K562 (cell line): ENCODE results near the gene TRIM34. TPM values are rescaled to one million over a fixed set of nuclear protein-coding genes. Genes with fewer than 3 reads are reported as not detected.
A peak's percentile ranks its signal among the peaks of the same experiment; 100 is the strongest.

Experiments
- ARID3B ChIP-seq: fragments of 250-450 bp; sonication (Bioruptor Pico); IDR thresholded peaks from 2 replicates; pipeline ENCODE4 v1.4.0; 2020; ENCODE audit warnings: borderline replicate concordance
- CHAMP1 ChIP-seq: fragments of 450-650 bp; IDR thresholded peaks from 2 replicates; pipeline ENCODE4 v1.6.1; 2016; ENCODE audit warnings: mild to moderate bottlenecking
- DIDO1 ChIP-seq: fragments of 450-650 bp; IDR thresholded peaks from 2 replicates; pipeline ENCODE4 v1.6.1; 2016; ENCODE audit warnings: low read depth, missing biosample characterization, missing genetic modification characterization
- E2F8 ChIP-seq: fragments of 450-650 bp; IDR thresholded peaks from 2 replicates; pipeline ENCODE4 v1.7.1; 2018; ENCODE audit warnings: mild to moderate bottlenecking, low read depth; ENCODE audit not compliant: partially characterized antibody
- ERF ChIP-seq: fragments of 450-650 bp; formaldehyde crosslinking; IDR thresholded peaks from 2 replicates; pipeline ENCODE4 v1.4.0; 2020; ENCODE audit warnings: mild to moderate bottlenecking, mixed read lengths
- FOXA3 ChIP-seq, 2 experiments: fragments of 450-650 bp in 1 of 2; sonication (generic) in 1 of 2; formaldehyde crosslinking; IDR thresholded peaks in 1 of 2; conservative IDR thresholded peaks in 1 of 2; 2 replicates each; pipeline versions ENCODE4 v1.4.0 to v1.8.0; 2020 to 2022; ENCODE audit warnings: mild to moderate bottlenecking in 2 of 2, missing genetic modification reagents in 1 of 2
- HNRNPL ChIP-seq: fragments of 200-400 bp; formaldehyde crosslinking; IDR thresholded peaks from 2 replicates; pipeline ENCODE4 v1.6.1; 2017; ENCODE audit warnings: low read depth, mild to moderate bottlenecking, low read length
- MCM2 ChIP-seq: fragments of 450-650 bp; IDR thresholded peaks from 2 replicates; pipeline ENCODE4 v1.6.1; 2017; ENCODE audit warnings: low read depth, mild to moderate bottlenecking
- NR2C2 ChIP-seq, 2 experiments: fragments of 200-800 bp in 1 of 2; sonication (Bioruptor generic) in 1 of 2; sonication (generic) in 1 of 2; formaldehyde crosslinking in 1 of 2; IDR thresholded peaks; 2 replicates each; pipeline versions ENCODE4 v1.6.1 to v1.8.0; 2016 to 2022; ENCODE audit warnings: mild to moderate bottlenecking in 1 of 2, missing compliant biosample characterization in 1 of 2, missing genetic modification characterization in 1 of 2, missing genetic modification reagents in 1 of 2
- PATZ1 ChIP-seq: fragments of 250-450 bp; sonication (Bioruptor Pico); IDR thresholded peaks from 2 replicates; pipeline ENCODE4 v1.5.0; 2020; ENCODE audit warnings: mild to moderate bottlenecking, borderline replicate concordance
- POLR2B ChIP-seq: fragments of 450-650 bp; IDR thresholded peaks from 2 replicates; pipeline ENCODE4 v1.6.1; 2018; ENCODE audit warnings: low read depth; ENCODE audit not compliant: partially characterized antibody
- PYGO2 ChIP-seq: fragments of 450-650 bp; IDR thresholded peaks from 2 replicates; pipeline ENCODE4 v1.6.1; 2016; ENCODE audit warnings: mild to moderate bottlenecking, missing genetic modification characterization, moderate library complexity, missing compliant biosample characterization
- RFX5 ChIP-seq: IDR thresholded peaks from 2 replicates; pipeline ENCODE4 v1.6.1; 2011; ENCODE audit warnings: low read depth, mild to moderate bottlenecking, improper control_type of control experiment, low read length
- VEZF1 ChIP-seq: fragments of 200-800 bp; sonication (Bioruptor generic); IDR thresholded peaks from 2 replicates; pipeline ENCODE4 v1.6.1; 2017; ENCODE audit warnings: missing genetic modification characterization, missing compliant biosample characterization
- ZNF175 ChIP-seq: fragments of 200-800 bp; sonication (Bioruptor generic); IDR thresholded peaks from 2 replicates; pipeline ENCODE4 v1.6.1; 2016; ENCODE audit warnings: low read depth, mild to moderate bottlenecking, missing genetic modification characterization, missing compliant biosample characterization
- polyA plus RNA-seq, 8 experiments: library from polyadenylated mRNA; depleted of rRNA in 4 of 8; stranded (reverse) in 5 of 8; unstranded in 3 of 8; fragments of >200 nt; fragmentation: Nextera tagmentation in 2 of 8; fragmentation: Illumina TruSeq in 1 of 8; extraction: Ambion mirVana in 2 of 8; extraction: Trizol in 1 of 8; gene quantifications; 2 replicates each; pipeline versions ENCODE4 v1.2.1 to v1.2.3, GENCODE V29; 2011 to 2014; ENCODE audit warnings: inconsistent platforms in 1 of 8, missing spikeins in 1 of 8
- total RNA-seq, 7 experiments: library from RNA; depleted of rRNA in 6 of 7; stranded (reverse); fragments of >200 nt in 6 of 7; fragmentation: Illumina TruSeq in 2 of 7; extraction: Trizol in 2 of 7; gene quantifications; 2 replicates each; pipeline versions ENCODE4 v1.2.1 to v1.2.3, GENCODE V29; 2011 to 2021; ENCODE audit warnings: low replicate concordance in 1 of 7

Gene TRIM34
- total and polyA plus RNA-seq, 9 of the 15 experiments (the other 6 are each of a cell fraction or from before 2014, with no cell fraction given), result 0.31 to 2.9 (median 1.3) TPM

GRCh38 chr11:5684646-5685362 lies 60.0 kb downstream of the TRIM34 start, which contains the start of gene TRIM5 (continued):
- TF ChIP-seq CHAMP1, result peak; percentile 81; the same call in 1 of the 2 replicates
- no peak for TF ChIP-seq PATZ1 (CRISPR knock-in tag)
- TF ChIP-seq FOXA3 (CRISPR knock-in tag; conservative IDR thresholded peaks at IDR 0.05 in 1 of 2, IDR thresholded peaks at IDR 0.05 in 1 of 2), result peak in 1 of 2 experiments; percentile 68; a peak in 3 of 4 replicates
- peak; percentile 62 for TF ChIP-seq POLR2B
- no peak; the same call in 1 of the 2 replicates for TF ChIP-seq ZNF175
- TF ChIP-seq NR2C2 (CRISPR knock-in tag; IDR thresholded peaks at IDR 0.05), result no peak
- peak; percentile 61; the same call in 1 of the 2 replicates for TF ChIP-seq NR2C2 (tag; IDR thresholded peaks at IDR 0.05)
- no peak for TF ChIP-seq HNRNPL
- no peak for TF ChIP-seq MCM2
- TF ChIP-seq ARID3B (CRISPR knock-in tag), result no peak
- no peak for TF ChIP-seq ERF (CRISPR knock-in tag)
- TF ChIP-seq RFX5, result no peak
- TF ChIP-seq VEZF1 (CRISPR knock-in tag), result peak; percentile 63
- TF ChIP-seq PYGO2 (tag), result no peak
- TF ChIP-seq DIDO1 (tag), result no peak
- TF ChIP-seq E2F8, result peak; percentile 55
